Mesendoderm (in vitro differentiated cells): ENCODE data around the gene PLB1.

Source experiments
- DNase-seq: peaks from one replicate; pipeline ENCODE4 v3.0.0; 2013
- H2AK5ac ChIP-seq: 2 replicates; pipeline ENCODE4 v1.6.1; 2013; ENCODE audit warnings: low read length, inconsistent platforms
- H2BK120ac ChIP-seq: 2 replicates; pipeline ENCODE4 v1.6.1; 2013; ENCODE audit warnings: low read depth, mild to moderate bottlenecking, low read length, moderate library complexity, mixed read lengths
- H2BK15ac ChIP-seq: replicated peaks from 2 replicates; pipeline ENCODE4 v1.6.1; 2013; ENCODE audit warnings: low read depth, mild to moderate bottlenecking, moderate library complexity
- H2BK5ac ChIP-seq: 2 replicates; pipeline ENCODE4 v1.6.1; 2013; ENCODE audit warnings: low read length, inconsistent platforms
- H3K18ac ChIP-seq: 2 replicates; pipeline ENCODE4 v1.6.1; 2013; ENCODE audit warnings: mild to moderate bottlenecking, low read length, mixed read lengths
- H3K23ac ChIP-seq: one replicate; pipeline ENCODE4 v1.6.1; 2013; ENCODE audit warnings: low read length
- H3K27ac ChIP-seq: 2 replicates; pipeline ENCODE4 v1.5.1; 2013; ENCODE audit warnings: low read depth, mild to moderate bottlenecking, inconsistent platforms, low read length, moderate library complexity
- H3K27me3 ChIP-seq: 2 replicates; pipeline ENCODE4 v1.6.1; 2013; ENCODE audit warnings: low read length, control low read depth, mild to moderate bottlenecking, inconsistent platforms; ENCODE audit not compliant: insufficient read depth, poor library complexity
- H3K36me3 ChIP-seq: 2 replicates; pipeline ENCODE4 v1.6.1; 2013; ENCODE audit warnings: low read length, inconsistent platforms; ENCODE audit not compliant: control insufficient read depth, insufficient read depth
- H3K4ac ChIP-seq: one replicate; pipeline ENCODE4 v1.6.1; 2013; ENCODE audit warnings: low read depth, mild to moderate bottlenecking, low read length, moderate library complexity
- H3K4me1 ChIP-seq: 2 replicates; pipeline ENCODE4 v1.6.1; 2013; ENCODE audit warnings: low read depth, low read length, inconsistent platforms; ENCODE audit not compliant: control insufficient read depth
- H3K4me2 ChIP-seq: 2 replicates; pipeline ENCODE4 v1.6.1; 2013; ENCODE audit warnings: low read length
- H3K4me3 ChIP-seq: 2 replicates; pipeline ENCODE4 v1.5.1; 2013; ENCODE audit warnings: mild to moderate bottlenecking, low read length
- H3K56ac ChIP-seq: one replicate; pipeline ENCODE4 v1.6.1; 2013; ENCODE audit warnings: low read length
- H3K79me1 ChIP-seq: 2 replicates; pipeline ENCODE4 v1.6.1; 2013; ENCODE audit warnings: low read length, inconsistent platforms
- H3K79me2 ChIP-seq: 2 replicates; pipeline ENCODE4 v1.6.1; 2013; ENCODE audit warnings: mild to moderate bottlenecking, low read length; ENCODE audit not compliant: control insufficient read depth, insufficient read depth
- H3K9ac ChIP-seq: 2 replicates; pipeline ENCODE4 v1.6.1; 2013; ENCODE audit warnings: low read length, inconsistent platforms
- H4K5ac ChIP-seq: one replicate; pipeline ENCODE4 v1.6.1; 2013; ENCODE audit warnings: low read length
- H4K8ac ChIP-seq: one replicate; pipeline ENCODE4 v1.6.1; 2013; ENCODE audit warnings: low read depth, mild to moderate bottlenecking, control low read depth, low read length, moderate library complexity
- WGBS: extraction: QIAGEN DNeasy Blood & Tissue Kit; methylation state at CpG from one replicate; pipeline ENCODE4 v1.1.7; 2013; ENCODE audit warnings: low lambda C conversion rate, missing lambda C conversion rate; ENCODE audit not compliant: insufficient coverage; ENCODE audit errors: extremely low coverage; 5-methylcytosine and 5-hydroxymethylcytosine counted together

Gene PLB1

DNA sequence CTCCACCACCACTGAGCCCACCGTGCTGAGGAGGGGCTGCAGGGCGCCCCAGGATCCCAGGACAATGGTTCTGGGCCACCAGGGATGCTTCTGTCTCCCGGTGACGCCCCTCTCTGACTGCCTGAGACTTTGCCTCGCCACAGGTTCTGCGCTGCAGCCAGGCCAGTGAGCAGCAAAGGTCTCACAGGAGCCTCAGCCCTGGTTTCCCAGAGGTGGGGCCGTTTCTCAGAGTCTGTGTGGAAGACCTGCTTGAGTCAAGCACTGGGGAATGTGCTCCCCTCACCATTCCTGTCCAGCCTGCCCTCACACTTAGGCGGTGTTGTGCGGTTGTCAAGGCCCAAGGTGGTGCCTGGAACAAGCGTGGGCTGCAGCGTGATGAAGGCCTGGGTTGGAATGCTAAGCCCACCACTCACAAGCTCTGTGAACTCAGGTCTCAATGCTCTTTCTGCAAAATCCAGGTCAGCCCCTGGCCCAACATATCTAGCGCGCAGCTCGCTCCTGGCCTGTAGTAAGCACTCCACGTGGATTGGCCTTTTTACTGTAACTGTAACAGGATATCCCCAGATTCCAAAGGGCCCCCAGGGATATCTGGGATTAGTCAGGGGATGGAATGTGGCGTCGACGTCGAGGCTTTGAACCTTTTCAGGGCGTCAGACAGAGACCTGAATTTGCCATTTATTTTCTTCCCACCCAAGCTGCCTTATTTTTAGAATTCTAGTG lies 47.6 kb downstream of the PLB1 start:
- Histone ChIP-seq H2BK5ac (peak overlapping the region; percentile 95), H3K56ac (peak overlapping the region; percentile 77), H3K4me2 (no peak overlapping the region)

DNA sequence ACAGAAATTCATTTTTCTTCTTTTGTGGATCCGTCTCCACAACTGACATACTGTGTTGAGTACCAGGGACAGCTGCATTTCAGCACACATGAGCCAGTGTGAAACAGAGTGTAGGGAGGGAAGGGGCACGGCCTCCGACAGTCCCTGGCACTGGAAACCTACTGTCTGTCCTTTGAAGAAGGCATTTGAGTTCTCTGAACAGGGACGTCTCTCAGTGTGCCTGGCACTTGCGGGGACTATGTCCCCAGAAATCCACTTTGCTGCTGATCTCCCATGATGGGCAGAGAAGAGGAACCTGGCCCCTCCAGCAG lies 48.1 kb downstream of the PLB1 start:
- H3K27ac ChIP-seq = peak overlapping the region; percentile 37
- peaks cover 15% of the 10 kb centered on the region for H3K4me1 ChIP-seq
- H3K23ac ChIP-seq = no peak overlapping the region
- no peak overlapping the region for H4K5ac ChIP-seq
- H3K4me3 ChIP-seq = no peak overlapping the region
- H2BK120ac ChIP-seq = no peak overlapping the region
- H2AK5ac ChIP-seq = peak overlapping the region; percentile 27
- H3K18ac ChIP-seq = peak overlapping the region; percentile 53
- H3K79me1 ChIP-seq = no peaks in the 10 kb centered on the region
- H3K79me2 ChIP-seq = no peaks in the 10 kb centered on the region
- H3K36me3 ChIP-seq = no peaks in the 10 kb centered on the region
- no peak overlapping the region for H3K4me2 ChIP-seq
- no peak overlapping the region for H4K8ac ChIP-seq
- no peak for DNase-seq
- WGBS = no CpG with 5 or more reads among the region's 5 CpGs
- peak overlapping the region; percentile 77 for H3K56ac ChIP-seq
- H3K27me3 ChIP-seq = no peaks in the 10 kb centered on the region
- no peak overlapping the region for H3K9ac ChIP-seq
- peak overlapping the region; percentile 95 for H2BK5ac ChIP-seq
- no peak overlapping the region for H3K4ac ChIP-seq
- H2BK15ac ChIP-seq = no peak overlapping the region

More for the DNA sequence above, 47.6 kb downstream of the PLB1 start:
- no peak overlapping the region for H2BK120ac ChIP-seq
- H3K27ac ChIP-seq = no peak overlapping the region
- no peak overlapping the region for H3K23ac ChIP-seq
- peaks cover 15% of the 10 kb centered on the region for H3K4me1 ChIP-seq
- H2BK15ac ChIP-seq = no peak overlapping the region
- H3K9ac ChIP-seq = no peak overlapping the region
- no peaks in the 10 kb centered on the region for H3K36me3 ChIP-seq
- no peaks in the 10 kb centered on the region for H3K79me1 ChIP-seq
- H3K4ac ChIP-seq = no peak overlapping the region
- H4K5ac ChIP-seq = no peak overlapping the region
- no peak overlapping the region for H4K8ac ChIP-seq
- WGBS = no CpG with 5 or more reads among the region's 20 CpGs
- no peaks in the 10 kb centered on the region for H3K79me2 ChIP-seq
- DNase-seq = peak; percentile 82
- H2AK5ac ChIP-seq = peak overlapping the region; percentile 79
- no peak overlapping the region for H3K4me3 ChIP-seq
- H3K27me3 ChIP-seq = no peaks in the 10 kb centered on the region
- H3K18ac ChIP-seq = no peak overlapping the region

DNA sequence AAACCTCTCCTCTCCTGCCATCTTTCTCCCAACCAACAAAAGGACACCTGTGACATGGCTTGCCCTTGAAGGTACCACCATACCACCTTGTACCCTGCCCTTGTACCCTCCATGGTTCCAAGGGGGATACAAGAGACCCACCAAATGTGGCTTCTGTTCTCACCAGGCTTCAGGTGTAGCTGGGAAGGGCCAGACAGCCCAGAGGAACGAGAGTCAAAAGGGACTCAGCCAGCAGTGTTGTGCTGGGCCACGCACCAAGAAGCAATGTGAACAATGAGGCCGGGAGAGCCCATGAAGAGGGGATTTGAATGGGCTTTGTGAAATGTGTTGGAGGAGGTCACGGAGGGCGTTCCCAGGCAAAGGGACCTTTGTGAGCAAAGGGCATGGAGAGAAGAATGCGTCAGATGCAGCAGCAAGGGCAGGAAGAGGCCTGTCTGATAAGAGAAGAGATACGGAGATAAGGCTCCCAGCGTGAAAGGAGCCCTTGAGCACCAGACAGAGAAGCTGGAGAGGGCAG lies 48.6 kb downstream of the PLB1 start:
- H2BK15ac ChIP-seq = no peak overlapping the region
- no peak overlapping the region for H3K4ac ChIP-seq
- DNase-seq = peak; percentile 98
- H2AK5ac ChIP-seq = no peak overlapping the region
- no CpG with 5 or more reads among the region's 8 CpGs for WGBS
- no peaks in the 10 kb centered on the region for H3K36me3 ChIP-seq
- peak overlapping the region; percentile 53 for H3K18ac ChIP-seq
- H3K27ac ChIP-seq = peak overlapping the region; percentile 37
- no peak overlapping the region for H3K23ac ChIP-seq
- no peak overlapping the region for H3K4me2 ChIP-seq
- H4K8ac ChIP-seq = no peak overlapping the region
- peak overlapping the region; percentile 77 for H3K56ac ChIP-seq
- no peak overlapping the region for H3K4me3 ChIP-seq
- H3K27me3 ChIP-seq = no peaks in the 10 kb centered on the region
- H3K9ac ChIP-seq = no peak overlapping the region
- H2BK5ac ChIP-seq = peak overlapping the region; percentile 95
- H3K79me1 ChIP-seq = no peaks in the 10 kb centered on the region
- peaks cover 15% of the 10 kb centered on the region for H3K4me1 ChIP-seq
- H3K79me2 ChIP-seq = no peaks in the 10 kb centered on the region
- H2BK120ac ChIP-seq = no peak overlapping the region
- no peak overlapping the region for H4K5ac ChIP-seq

DNA sequence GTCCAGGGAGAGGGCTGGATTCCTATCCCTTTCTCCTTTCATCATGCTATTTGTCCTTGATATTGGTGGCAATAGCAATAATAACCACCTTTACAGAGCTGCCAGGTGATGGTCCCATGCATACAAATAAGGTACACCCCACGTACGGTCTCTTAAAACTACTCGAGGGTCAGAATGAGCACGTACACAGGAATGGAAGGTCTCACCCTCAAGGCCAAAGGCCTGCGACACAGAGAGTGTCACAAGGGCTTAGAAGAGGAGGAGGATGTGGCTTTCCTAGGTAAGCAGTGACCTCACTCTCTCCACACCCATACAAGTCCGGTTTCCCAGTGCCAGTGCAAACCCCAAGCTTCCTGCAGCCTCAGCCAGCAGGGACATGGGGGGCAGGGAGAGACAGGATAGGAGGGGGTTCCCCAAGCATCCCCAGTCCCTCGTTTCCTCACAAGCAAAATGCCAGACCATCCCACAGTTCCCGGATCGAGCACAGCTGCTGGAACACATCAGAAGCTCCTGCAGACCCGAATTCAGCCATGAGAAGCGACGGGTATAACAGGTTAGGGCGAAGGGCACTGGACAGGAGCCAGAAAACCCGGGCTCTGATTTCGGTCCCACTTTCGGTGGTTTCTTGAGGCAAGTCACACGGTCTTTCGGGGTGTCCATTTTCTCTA lies 49.2 kb downstream of the PLB1 start:
- Histone ChIP-seq H3K4me3 (no peak overlapping the region), H3K9ac (peak overlapping the region; percentile 12), H4K5ac (no peak overlapping the region), H3K4me2 (no peak overlapping the region), H3K79me1 (no peaks in the 10 kb centered on the region), H2AK5ac (no peak overlapping the region), H3K79me2 (no peaks in the 10 kb centered on the region), H3K18ac (peak overlapping the region; percentile 63), H2BK15ac (no peak overlapping the region), H4K8ac (no peak overlapping the region), H2BK120ac (no peak overlapping the region), H3K23ac (no peak overlapping the region), H3K36me3 (no peaks in the 10 kb centered on the region), H3K56ac (peak overlapping the region; percentile 59), H3K27ac (peak overlapping the region; percentile 41), H3K4me1 (peaks cover 15% of the 10 kb centered on the region), H2BK5ac (peak overlapping the region; percentile 24), H3K4ac (no peak overlapping the region), H3K27me3 (no peaks in the 10 kb centered on the region)
- DNase-seq = peak; percentile 81
- WGBS = no CpG with 5 or more reads among the region's 18 CpGs

DNA sequence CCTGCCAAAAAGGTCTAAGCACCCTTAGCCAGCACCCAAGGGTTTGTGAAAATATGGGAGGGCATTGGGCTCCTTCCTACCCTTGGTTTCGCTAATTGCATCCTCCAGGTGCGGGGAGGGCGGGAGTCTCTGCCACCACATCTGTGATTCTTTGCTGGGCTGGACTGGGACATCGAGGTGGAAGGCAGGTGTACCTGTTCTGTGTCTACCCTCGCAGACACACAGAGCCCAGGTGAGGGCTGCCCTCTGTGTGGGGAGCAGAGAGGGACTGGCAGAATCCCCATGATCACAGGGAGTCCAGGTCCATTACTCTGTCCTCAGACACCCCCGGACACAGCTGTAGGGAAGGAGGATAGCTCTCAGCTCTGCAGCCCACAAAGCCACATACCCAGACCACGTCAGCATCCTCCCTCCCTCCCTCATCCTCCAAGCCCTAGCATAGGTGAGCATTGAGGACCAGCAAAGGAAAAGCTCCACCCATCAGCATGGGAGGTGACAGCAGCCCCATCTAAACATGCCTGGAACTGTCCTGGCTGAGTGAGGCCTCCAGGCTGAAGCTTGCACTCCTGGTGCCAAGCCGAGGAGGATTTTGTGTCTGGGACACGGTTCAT lies 49.8 kb downstream of the PLB1 start:
- H3K79me1 ChIP-seq = no peaks in the 10 kb centered on the region
- H3K27me3 ChIP-seq = no peaks in the 10 kb centered on the region
- no peak overlapping the region for H4K8ac ChIP-seq
- H3K18ac ChIP-seq = peak overlapping the region; percentile 63
- H3K4me1 ChIP-seq = peaks cover 15% of the 10 kb centered on the region
- H3K79me2 ChIP-seq = no peaks in the 10 kb centered on the region
- H3K9ac ChIP-seq = no peak overlapping the region
- H3K4me3 ChIP-seq = no peak overlapping the region
- H3K4me2 ChIP-seq = no peak overlapping the region
- H3K23ac ChIP-seq = no peak overlapping the region
- no peaks in the 10 kb centered on the region for H3K36me3 ChIP-seq
- H3K4ac ChIP-seq = no peak overlapping the region
- H3K56ac ChIP-seq = peak overlapping the region; percentile 31
- WGBS = no CpG with 5 or more reads among the region's 9 CpGs
- peak overlapping the region; percentile 15 for H2AK5ac ChIP-seq
- no peak overlapping the region for H4K5ac ChIP-seq
- no peak overlapping the region for H2BK120ac ChIP-seq
- H3K27ac ChIP-seq = peak overlapping the region; percentile 41
- no peak overlapping the region for H2BK15ac ChIP-seq
- DNase-seq = no peak
- H2BK5ac ChIP-seq = peak overlapping the region; percentile 22
